Stimulated activated CD4-positive, alpha-beta T cell treated with anti-CD3 and anti-CD28 coated beads, Interleukin-4, amount 100 ng/mL, for 24 hours (primary cell): ENCODE measurements around the gene LAP3.
"Not testable (repeated sequence)": the region's sequence is repeated elsewhere in the genome, so short reads cannot be mapped to it uniquely, and the experiment has no call there.

Experiments used
- DNase-seq: peaks from one replicate; pipeline ENCODE4 v3.0.0-alpha.2; 2020

The LAP3 gene

GRCh38 chr4:17576932-17577664 lies at the start of gene LAP3:
TSS of gene LAP3 (plus strand) at chr4:17577198. CDS start at chr4:17577466, 268 bp downstream.
- DNase-seq: peak; percentile 99

DNA sequence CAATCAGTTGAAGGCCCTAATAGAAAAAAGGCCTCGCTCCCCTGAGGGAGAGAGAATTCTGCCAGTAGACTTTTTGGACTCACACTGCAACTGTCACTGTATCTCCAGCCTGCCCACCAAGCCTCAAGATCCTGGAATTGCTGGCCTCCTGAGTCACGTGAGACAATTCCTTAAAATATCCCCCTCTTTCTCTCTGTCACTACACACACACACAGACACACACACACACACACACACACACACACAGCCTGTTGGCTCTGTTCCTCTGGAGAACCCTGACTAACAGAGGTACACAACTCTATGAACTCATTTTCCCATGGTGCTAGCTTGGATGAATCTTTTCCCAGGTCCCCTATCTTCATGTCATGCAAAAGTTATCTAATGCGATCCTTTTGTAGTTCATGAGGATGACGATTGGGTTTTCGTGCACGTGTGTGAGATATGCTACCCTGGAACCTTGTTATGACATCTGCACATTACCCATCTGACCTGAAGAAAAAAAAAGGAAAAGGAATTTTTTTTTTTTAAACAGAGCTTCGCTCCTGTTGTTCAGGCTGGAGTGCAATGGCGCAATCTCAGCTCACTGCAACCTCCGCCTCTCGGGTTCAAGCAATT lies 48.3 kb upstream of the LAP3 start:
- no peak for DNase-seq

GRCh38 chr4:17531538-17532285 lies 45.3 kb upstream of the LAP3 start:
- no peak for DNase-seq

DNA sequence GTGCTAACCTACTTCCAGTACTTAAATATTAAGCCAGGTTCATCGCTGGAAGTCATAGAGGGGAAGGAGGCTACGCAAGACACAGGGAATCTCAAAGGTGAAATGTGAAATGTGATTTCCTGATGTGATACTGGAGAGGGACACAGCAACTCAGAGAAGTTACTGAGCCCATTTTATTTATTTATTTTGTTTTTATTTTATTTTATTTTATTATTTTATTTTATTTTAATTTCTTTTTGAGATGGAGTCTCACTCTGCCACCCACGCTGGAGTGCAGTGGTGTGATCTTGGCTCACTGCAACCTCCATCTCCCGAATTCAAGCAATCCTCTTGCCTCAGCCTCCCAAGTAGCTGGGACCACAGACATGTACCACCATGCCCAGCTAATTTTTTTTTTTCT lies 42.3 kb upstream of the LAP3 start:
- DNase-seq: no peak

DNA sequence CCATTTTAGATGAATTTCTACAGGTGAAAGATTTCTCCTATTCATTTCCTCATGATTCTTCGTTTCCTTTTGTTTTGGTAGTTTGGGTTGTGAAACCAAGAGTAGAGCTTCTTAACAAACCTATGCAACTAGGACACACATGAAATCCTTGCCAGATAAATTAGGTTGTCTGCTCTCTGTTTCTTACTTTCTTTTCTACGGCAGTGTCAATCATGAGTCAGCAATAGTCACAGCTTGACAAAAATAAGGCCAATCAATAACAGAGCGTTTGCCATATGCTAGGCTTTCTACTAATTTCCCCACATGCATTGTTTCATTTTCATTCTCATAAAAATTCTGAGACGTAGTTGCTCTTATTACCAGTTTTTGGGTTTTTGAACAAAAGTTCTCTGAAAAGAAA lies 41.8 kb upstream of the LAP3 start:
- DNase-seq: no peak

GRCh38 chr4:17535906-17536305 lies 41.1 kb upstream of the LAP3 start:
- no peak for DNase-seq

DNA sequence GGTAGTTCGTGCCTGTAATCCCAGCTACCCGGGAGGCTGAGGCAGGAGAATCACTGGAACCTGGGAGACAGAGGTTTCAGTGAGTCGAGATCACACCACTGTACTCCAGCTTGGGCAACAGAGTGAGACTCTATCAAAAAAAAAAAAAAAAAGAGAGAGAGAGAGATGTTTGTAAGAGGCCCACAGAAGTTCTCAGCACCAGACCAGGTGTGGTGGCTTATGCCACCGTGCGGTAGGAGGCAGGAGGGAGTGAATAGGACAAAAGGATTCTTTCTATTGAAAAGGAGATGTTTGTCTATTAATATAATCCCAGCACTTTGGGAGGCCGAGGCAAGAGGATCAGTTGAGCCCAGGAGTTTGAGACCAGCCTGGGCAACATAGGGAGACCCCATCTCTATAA lies 39.9 kb upstream of the LAP3 start:
- not testable (repeated sequence) for DNase-seq

DNA sequence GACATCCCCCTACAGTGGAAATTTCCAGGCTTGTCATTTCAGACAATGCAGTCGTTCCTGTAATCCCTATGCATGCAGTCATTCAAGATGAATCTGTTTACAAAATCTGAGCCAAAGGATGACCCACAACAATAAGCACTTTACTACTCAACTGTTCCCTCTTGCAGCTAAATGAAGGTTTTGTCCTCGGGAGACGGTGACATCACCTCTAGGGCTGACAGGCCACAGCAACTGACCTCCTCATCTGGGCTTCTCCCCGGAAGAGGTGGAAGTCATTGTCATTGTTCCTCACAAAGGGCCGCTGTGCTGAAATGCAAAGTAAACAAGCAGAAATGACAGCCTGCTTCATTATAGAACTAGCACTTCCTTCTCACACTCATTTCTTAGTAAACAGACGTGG lies 32.8 kb upstream of the LAP3 start:
- no peak for DNase-seq

GRCh38 chr4:17544831-17545234 lies 32.2 kb upstream of the LAP3 start:
- DNase-seq: no peak

DNA sequence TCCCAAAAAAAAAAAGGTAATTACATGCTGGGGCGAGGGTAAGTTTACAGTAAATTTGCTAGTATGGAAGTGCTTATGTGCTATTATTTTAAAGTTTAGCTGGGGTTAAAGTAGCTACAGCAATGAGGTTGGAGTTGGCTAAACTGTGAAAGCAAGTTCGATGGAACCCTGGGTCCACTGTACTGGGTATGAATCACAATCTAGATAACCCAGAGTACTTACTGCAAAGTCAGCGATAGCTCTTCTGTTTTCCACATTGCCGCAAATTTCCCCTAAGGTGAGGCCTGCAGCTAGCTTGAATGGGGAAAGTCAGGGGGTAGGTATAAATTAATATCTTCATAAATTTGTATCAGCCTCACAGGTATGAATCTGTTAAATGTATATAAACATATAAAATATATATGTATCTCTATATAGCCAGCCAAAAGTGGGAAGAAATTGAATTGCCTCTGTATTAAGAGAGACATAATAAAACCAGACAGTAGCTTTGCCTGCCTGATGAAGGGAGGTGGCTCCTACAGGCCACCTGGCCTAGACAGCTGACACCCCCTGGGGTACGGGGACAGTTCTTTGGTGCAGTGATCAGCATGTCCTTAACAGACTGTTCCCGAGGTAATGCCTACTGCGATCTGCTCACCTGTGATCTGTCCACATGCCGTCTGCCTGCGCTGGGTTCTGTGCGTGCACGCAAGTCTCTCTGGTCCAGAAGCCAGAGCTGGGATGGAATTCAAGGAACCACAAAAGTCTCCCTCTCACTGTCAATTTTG lies 31.4 kb upstream of the LAP3 start:
- DNase-seq: no peak

- no peak for DNase-seq
Measured at GRCh38 chr4:17546222-17546621, 30.8 kb upstream of the LAP3 start.

- DNase-seq: no peak
Measured at GRCh38 chr4:17546678-17547077, 30.3 kb upstream of the LAP3 start.

- DNase-seq: no peak
Measured at GRCh38 chr4:17550549-17550948, 26.4 kb upstream of the LAP3 start.

DNA sequence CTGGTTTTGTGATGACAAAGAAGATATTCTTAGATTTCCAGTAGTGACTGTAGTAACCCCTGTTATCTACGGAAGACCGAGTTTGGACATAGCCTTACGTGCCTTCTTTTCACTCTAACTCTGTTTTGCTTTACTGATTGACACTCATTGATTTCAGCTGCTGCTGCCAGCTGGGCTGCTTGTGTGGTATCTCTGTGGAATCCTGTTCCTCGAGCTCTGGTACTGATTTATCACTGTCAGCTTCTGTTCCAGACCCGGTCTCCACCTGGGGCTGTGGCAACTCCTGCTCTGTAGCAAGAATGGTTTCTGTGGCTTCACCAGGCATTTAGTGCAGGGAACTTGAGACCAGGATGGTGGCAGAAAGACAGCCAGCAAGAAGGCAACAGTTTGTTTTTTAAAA lies 24.6 kb upstream of the LAP3 start:
- no peak for DNase-seq

- DNase-seq: no peak
Measured at GRCh38 chr4:17554568-17554967, 22.4 kb upstream of the LAP3 start.

GRCh38 chr4:17556498-17556897 lies 20.5 kb upstream of the LAP3 start:
- no peak for DNase-seq

DNA sequence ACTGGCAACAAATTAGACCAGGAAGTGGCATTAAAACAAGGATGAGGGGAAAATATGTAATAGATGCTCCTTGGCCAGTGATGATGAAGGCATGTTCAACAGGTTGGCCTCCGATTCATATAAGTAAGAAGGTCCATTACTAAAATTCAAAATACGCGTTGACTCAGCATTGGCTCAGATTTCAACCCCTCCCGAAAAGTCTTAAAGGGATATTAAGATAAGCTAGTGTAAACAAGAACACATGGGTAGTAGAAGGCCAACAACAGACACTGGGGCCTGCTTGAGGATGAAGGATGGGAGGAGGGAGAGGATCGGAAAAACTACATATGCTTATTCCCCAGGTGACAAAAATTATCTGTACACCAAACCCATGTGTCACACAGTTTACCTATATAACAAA lies 19.1 kb upstream of the LAP3 start:
- DNase-seq: no peak

- DNase-seq: no peak
Measured at GRCh38 chr4:17558941-17559708, 17.9 kb upstream of the LAP3 start.

- DNase-seq: no peak
Measured at GRCh38 chr4:17559709-17560048, 17.3 kb upstream of the LAP3 start.

GRCh38 chr4:17560065-17560673 lies 16.8 kb upstream of the LAP3 start:
- no peak for DNase-seq

GRCh38 chr4:17561195-17561909 lies 15.6 kb upstream of the LAP3 start:
- DNase-seq: no peak

GRCh38 chr4:17562157-17562556 lies 14.8 kb upstream of the LAP3 start:
- DNase-seq: no peak
